Muscle of arm (tissue), 12 donors: ENCODE data around the gene LIPI. TPM values are rescaled to one million over a fixed set of nuclear protein-coding genes. Genes with fewer than 3 reads are reported as not detected.
"Not testable (repeated sequence)": the region's sequence is repeated elsewhere in the genome, so short reads cannot be mapped to it uniquely, and the experiment has no call there.

Experiments used
- DNase-seq: peaks from one replicate; pipeline ENCODE4 v3.0.0-alpha.2; 2013
- polyA plus RNA-seq, 12 donors: library from polyadenylated mRNA; unstranded; fragments of 120-200 nt; gene quantifications; one replicate each; pipeline ENCODE4 v1.2.1, GENCODE V29; 2013; ENCODE audit not compliant: insufficient read length in 12 of 12

Gene LIPI
- polyA plus RNA-seq, 12 donors: 0.18 to 0.56 (median 0.25) TPM; not detected in 5

DNA sequence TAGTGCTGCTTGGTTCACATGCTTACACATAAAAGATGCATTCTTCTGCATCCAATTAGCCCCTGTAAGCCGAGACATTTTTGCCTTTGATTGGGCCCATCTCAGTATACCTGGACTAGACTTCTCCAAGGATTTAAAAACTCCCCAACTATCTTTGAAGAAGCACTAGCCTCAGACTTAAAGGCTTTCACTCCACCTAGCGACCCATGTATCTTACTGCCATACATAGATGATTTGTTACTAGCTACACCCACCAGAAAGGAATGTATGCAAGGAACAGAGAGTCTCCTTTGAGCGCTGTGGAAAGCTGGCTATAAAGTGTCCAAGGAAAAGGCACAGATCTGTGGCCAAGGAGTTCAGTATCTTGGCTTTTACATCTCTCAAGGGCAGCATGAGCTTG lies 91.7 kb downstream of the LIPI start:
- no peak for DNase-seq

GRCh38 chr21:14116080-14116481 lies 94.7 kb downstream of the LIPI start:
- no peak for DNase-seq

- no peak for DNase-seq
These were observed 95.1 kb downstream of the LIPI start for GRCh38 chr21:14115646-14116045.

GRCh38 chr21:14114251-14114650 lies 96.5 kb downstream of the LIPI start:
- DNase-seq: no peak

- DNase-seq: not testable (repeated sequence)
These were observed 106.2 kb downstream of the LIPI start for GRCh38 chr21:14104564-14104963.

GRCh38 chr21:14099570-14099969 lies 111.2 kb downstream of the LIPI start:
- no peak for DNase-seq

DNA sequence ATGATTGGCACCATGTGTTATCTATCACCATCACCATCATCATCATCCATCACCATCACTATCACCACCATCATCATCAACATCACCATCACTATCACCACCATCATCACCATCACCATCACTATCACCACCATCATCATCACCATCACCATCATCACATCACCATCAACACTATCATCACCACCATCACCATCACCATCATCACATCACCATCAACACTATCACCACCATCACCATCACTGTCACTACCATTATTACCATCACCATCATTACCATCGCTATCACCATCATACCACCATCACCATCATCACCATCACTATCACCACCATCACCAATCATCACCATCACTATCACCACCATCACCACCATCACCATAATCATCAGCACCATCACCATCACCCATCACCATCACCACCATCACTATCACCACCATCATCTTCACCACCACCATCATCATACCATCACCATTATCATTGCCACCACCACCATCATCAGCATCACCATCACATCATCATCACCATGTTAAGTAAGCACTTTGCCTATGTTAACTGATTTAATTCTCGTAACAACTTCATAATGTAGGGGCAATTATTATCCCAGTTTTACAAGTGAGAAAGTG lies 112.8 kb downstream of the LIPI start:
- no peak for DNase-seq

GRCh38 chr21:14096577-14096976 lies 114.2 kb downstream of the LIPI start:
- no peak for DNase-seq

GRCh38 chr21:14096172-14096571 lies 114.6 kb downstream of the LIPI start:
- no peak for DNase-seq

- DNase-seq: no peak
These were observed 115.7 kb downstream of the LIPI start for GRCh38 chr21:14095056-14095455.

DNA sequence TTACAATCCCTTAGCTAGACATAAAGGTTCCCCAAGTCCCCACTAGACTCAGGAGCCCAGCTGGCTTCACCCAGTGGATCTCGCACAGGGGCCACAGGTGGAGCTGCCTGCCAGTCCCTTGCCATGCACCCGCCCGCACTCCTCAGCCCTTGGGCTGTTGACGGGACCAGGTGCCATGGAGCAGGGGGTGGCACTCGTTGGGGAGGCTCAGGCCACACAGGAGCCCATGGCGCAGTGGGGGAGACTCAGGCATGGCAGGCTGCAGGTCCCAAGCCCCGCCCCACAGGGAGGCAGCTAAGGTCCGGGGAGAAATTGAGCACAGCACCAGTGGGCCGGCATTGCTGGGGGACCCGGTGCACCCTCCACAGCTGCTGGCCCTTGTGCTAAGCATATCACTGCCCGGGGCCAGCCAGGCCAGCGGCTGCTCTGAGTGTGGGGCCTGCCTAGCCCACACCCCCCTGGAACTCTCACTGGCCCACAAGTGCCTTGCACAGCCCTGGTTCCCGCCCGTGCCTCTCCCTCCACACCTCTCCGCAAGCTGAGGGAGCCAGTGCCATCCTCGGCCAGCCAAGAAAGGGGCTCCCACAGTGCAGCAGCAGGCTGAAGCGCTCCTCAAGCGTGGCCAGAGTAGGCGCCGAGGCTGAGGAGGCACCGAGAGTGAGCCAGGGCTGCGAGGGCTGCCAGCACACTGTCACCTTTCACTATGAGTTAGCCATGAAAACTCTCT lies 117.8 kb downstream of the LIPI start:
- no peak for DNase-seq

- not testable (repeated sequence) for DNase-seq
These were observed 120.6 kb downstream of the LIPI start for GRCh38 chr21:14090184-14090583.

- no peak for DNase-seq
These were observed 122.4 kb downstream of the LIPI start for GRCh38 chr21:14088391-14088790.

- DNase-seq: no peak
These were observed 124.2 kb downstream of the LIPI start for GRCh38 chr21:14086553-14086952.

DNA sequence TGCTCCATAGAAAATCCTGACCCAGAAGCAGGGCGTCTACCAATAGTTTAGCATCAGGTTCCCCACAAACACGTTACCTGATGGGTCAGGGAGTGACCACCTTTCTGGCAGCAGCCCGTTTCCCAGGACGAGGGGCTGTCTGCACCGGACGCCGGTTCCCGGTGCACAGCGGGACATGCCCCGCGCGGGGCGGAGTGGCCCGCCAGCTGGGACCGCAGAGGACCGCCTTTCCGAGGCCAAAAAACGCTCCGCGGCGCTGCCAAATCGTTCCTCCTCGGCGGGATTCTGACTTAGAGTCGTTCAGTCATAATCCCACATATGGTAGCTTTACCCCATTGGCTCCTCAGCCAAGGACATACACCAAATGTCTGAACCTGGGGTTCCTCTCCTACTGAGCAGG lies 126.1 kb downstream of the LIPI start:
- no peak for DNase-seq

DNA sequence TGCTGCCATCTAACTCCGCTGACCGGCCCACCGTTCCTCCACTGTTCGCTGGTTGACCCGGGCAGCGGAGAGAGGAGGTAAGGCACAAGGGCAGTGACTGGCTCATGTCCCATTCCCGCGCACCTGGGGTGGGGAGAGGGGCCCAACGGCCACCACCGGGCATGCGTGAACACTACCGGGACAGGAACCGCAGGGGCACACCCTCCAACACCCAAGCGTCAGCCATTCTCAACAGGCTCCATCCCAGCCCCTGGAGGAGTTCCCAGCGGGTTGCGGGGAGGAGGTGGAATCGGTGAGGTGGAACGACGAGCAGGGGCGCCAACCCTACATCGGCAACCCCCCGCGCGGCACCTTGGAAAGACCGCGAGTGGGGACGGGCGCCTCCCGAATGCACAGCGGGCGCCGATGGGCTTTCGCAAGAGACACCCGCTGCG lies 126.7 kb downstream of the LIPI start:
- DNase-seq: no peak

DNA sequence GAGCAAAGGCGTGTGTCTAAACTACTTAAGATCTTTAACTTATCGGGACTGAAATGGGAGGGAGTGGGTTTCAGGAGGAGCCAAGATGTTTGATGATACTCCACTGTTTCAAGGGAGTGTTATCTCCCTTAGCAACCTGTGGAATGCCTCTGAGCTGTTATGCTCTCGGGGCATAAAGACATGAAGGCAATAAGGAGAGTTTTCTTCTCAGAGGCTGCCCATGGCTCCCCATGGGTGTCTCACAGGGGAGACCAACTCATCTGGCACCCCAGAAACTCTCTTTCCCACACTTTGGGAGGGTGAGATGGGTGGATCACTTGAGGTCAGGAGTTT lies 130.0 kb downstream of the LIPI start:
- no peak for DNase-seq

DNA sequence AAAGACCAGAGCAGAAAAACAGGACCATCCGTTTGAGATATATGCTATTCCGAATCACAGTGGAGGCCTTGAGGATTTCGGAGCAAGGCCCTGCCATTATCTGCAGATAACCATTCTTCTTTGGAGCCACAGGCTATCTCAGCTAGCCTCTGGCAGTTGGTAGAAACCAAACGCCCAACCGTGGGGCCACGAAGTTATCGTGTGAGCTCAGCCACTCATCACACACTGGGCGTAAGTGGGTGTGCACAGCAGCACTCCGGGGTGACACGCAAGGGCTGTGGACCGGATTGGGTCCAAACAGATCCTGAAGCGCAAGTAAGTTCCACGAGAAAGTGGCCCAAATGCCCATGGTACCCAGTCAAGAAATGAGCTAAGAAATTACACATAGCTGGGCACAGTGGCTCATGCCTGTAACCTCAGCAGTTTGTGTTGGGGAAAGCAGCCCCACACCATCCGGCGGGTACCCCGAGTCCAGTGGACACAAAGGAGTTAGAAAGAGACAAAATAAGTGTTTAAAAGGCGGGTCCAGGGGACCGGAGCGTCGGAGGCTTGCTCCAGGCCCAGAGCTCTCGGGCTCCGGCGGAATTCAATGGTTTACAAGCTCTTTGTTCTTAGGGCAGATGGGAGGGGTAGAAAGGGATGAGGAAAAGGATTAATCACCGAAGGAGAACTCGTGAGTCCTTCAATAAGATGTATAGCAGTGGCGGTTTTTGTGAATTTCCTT lies 130.6 kb downstream of the LIPI start:
- DNase-seq: no peak

- no peak for DNase-seq
These were observed 131.9 kb downstream of the LIPI start for GRCh38 chr21:14078746-14079375.

- no peak for DNase-seq
These were observed 134.5 kb downstream of the LIPI start for GRCh38 chr21:14076143-14076806.

DNA sequence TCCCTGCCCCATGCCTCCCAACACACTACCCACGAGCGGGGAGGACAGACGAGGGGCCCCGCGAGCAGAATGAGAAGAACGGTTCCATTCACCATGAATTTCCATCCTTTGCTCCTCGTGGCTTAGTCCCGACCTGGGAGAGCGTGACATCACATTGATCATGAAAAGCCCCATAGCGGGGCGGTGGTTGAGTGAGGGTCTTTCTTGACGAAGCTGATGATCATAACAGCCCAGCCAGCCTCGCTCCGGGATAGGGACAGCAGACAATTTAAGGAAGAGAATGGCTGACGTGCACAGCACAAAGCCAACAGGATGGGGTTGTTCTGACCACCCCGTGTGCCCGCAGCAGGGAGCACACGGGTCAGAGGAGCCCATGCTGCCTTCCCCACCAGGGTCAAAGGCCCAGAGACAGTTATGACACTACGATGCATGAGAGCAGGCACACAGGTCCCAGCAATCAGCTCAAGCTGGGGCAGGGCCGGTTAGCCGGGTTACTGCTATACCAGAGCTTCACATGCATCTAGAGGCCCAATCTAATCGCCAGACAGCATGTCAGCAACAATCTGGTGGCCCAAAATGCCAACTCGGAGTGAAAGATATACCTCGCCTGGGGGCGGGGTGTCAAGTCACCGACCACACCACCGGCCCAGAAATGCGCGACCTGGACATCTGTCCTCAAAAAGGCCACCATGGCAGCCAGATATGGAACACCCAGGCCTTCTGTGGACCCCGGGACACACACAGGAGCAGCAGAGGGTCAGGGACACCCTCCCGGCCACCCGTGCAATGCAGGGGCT lies 135.2 kb downstream of the LIPI start:
- no peak for DNase-seq
